ENCODE results near the gene MEGF8. TPM values are rescaled to one million over a fixed set of nuclear protein-coding genes. Genes with fewer than 3 reads are reported as not detected.
A peak's percentile ranks its signal among the peaks of the same experiment; 100 is the strongest.

Gene MEGF8
- total and polyA plus RNA-seq, 12 donors, result 10.2 to 44.6 (median 40.2) TPM

DNA sequence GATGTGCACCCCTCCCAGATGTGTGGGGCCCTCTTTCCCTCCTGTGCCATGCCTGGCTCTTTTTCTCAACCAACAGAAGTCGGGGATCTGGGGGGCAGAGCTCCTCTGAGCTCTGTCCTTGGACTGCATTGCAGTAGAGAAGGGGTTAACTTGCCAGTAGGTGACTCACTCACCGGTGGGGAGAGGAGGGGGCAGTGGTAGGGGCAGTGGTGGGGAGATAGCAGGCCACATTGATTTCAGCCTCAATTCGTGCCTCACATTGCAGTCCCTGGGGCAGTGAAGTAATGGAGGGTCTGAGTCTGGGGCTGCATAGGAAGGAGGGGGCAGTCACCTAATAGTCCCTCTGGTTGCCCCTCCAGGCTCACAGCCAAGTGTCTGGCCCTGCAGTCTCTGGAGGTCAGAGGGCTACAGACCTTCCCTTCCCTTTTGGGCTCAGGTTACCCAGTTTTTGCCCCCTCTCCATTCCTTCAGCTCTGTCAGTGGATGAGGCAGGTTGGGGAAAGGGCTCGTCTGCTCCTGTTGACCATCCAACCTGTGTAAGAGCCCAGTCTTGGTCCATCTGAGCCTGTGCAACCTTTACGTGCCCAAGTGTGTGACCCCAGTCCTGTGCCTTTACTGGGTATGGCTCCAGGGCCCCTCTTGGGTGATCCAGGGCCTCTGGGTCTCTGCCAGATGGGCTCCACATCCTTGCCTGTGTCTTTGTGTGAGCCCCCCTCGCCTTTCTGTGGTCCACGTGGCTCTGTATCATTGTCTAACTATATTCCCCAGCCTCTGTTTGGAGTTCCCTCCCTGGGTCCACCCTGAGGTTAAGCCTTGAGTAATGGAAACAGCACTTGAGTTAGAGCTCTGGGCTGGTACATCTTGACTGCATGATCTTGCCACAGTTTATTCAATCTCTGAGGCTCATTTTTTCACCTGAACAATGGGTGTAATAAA is 43.3 kb upstream of the MEGF8 start:
- peak in 1 of 2 donors; percentile 29 for DNase-seq
- Histone ChIP-seq H3K4me1 (peaks cover 47 to 86% (median 80%) of the 10 kb centered on the region in 9 donors), H3K9me3 (no peaks in the 10 kb centered on the region), H3K27ac (peak overlapping the region; percentile 91 to 99 (median 96)), H3K36me3 (peaks cover 0 to 5% (median 2%) of the 10 kb centered on the region in 9 donors), H3K27me3 (no peaks in the 10 kb centered on the region), H3K4me3 (peak overlapping the region in 8 of 10 donors; percentile 63 to 94 (median 82))
- ATAC-seq, result peak in 1 of 8 donors; percentile 3
- intact Hi-C loops (cut with DNase I), result loop anchor here in 3 of 10 donors (2.0 to 5.0 kb wide), 3 partner anchors 35 to 140 kb away; no protein-coding TSS in a partner anchor
- TF ChIP-seq, protein P1, sequence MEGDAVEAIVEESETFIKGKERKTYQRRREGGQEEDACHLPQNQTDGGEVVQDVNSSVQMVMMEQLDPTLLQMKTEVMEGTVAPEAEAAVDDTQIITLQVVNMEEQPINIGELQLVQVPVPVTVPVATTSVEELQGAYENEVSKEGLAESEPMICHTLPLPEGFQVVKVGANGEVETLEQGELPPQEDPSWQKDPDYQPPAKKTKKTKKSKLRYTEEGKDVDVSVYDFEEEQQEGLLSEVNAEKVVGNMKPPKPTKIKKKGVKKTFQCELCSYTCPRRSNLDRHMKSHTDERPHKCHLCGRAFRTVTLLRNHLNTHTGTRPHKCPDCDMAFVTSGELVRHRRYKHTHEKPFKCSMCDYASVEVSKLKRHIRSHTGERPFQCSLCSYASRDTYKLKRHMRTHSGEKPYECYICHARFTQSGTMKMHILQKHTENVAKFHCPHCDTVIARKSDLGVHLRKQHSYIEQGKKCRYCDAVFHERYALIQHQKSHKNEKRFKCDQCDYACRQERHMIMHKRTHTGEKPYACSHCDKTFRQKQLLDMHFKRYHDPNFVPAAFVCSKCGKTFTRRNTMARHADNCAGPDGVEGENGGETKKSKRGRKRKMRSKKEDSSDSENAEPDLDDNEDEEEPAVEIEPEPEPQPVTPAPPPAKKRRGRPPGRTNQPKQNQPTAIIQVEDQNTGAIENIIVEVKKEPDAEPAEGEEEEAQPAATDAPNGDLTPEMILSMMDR (IDR thresholded peaks at IDR 0.05), result no peak
- WGBS, 2 donors, result 18 to 24% methylated on average over 7 of the region's 7 CpGs

DNA sequence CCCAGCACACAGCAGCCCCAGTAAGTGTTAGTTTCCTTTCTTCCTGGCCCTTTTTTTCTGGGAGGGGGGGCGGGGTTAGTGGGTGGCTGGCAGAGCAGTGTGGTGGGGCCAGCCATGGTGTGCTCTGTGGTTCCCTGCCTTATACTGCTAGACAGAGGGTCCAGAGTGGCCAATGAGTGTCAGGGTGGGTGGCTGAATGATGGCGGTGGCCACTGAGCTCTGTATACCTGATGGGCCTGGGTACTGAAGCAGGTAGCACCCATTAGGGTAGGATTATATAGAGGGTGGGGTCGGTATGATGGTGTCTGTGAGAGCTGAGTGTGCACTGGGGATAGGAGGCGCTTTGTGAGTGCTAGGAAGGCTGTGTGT is 42.6 kb upstream of the MEGF8 start:
- DNase-seq, result no peak
- intact Hi-C loops (cut with DNase I), result loop anchor here in 2 of 10 donors (5.0 kb wide), 2 partner anchors 36 to 139 kb away; no protein-coding TSS in a partner anchor
- Histone ChIP-seq H3K4me3 (peak overlapping the region in 7 of 10 donors; percentile 5 to 76 (median 56)), H3K4me1 (peaks cover 40 to 80% (median 73%) of the 10 kb centered on the region in 9 donors), H3K9me3 (no peaks in the 10 kb centered on the region), H3K27ac (peak overlapping the region; percentile 91 to 99 (median 96)), H3K36me3 (peaks cover 0 to 12% (median 9%) of the 10 kb centered on the region in 9 donors), H3K27me3 (no peaks in the 10 kb centered on the region)
- TF ChIP-seq, protein P1 (IDR thresholded peaks at IDR 0.05), result no peak
- WGBS, 2 donors, result 47 to 55% methylated on average over 4 of the region's 4 CpGs
- ATAC-seq, result no peak

DNA sequence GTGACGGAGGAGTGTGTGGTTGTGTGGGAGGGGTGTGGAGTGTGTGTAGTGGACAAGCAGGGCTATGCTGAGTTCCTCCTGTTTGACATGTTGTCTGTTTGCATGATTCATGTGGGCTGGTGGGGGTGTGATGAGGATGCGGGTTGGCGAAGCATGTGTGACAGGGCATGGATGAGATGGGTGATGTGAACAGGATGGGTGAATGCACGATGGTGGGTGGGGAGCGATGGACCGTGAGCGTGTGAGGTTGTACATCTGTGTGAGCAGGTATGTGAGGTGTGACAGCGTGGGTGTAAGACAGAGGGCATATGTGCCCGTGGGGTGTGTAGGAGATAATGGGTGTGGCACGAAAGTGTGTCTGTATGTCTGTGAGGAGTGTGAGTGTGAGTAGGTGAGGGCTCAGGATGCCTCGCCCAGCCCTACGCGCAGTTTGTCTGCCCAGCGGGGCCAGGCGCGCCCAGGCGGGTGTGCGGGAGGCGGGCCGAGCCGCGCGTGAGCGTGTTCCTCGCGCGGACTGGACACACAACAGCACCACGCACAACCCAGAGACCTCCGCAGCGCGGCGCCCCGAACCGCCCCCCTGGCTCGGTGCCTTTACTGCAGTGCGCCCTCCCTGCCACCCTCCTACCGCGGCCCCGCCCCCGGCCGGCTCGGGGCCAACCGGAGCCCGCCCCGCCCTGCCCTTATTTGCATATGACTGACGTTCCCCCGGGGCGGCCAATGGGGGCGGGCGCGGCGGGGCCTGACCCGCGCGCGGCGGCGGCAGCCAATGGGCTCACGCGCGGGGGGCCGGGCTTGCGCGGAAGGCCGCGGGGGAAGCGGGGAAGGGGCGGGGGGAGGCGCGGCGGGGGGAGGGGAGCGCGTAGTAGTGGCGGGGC is 42.0 kb upstream of the MEGF8 start:
- WGBS, 2 donors, result 2 to 4% methylated on average over 43 to 72 of the region's 74 CpGs
- TF ChIP-seq, protein P1 (IDR thresholded peaks at IDR 0.05), result peak in 1 of 9 donors; percentile 17
- Histone ChIP-seq H3K36me3 (peaks cover 0 to 19% (median 15%) of the 10 kb centered on the region in 9 donors), H3K4me3 (peak overlapping the region in 9 of 10 donors; percentile 34 to 88 (median 60)), H3K9me3 (no peaks in the 10 kb centered on the region), H3K4me1 (peaks cover 33 to 74% (median 67%) of the 10 kb centered on the region in 9 donors), H3K27ac (peak overlapping the region; percentile 91 to 99 (median 98)), H3K27me3 (no peaks in the 10 kb centered on the region)
- intact Hi-C loops (cut with DNase I), result loop anchor here in 2 of 10 donors (5.0 kb wide), 2 partner anchors 36 to 139 kb away; no protein-coding TSS in a partner anchor
- peak; percentile 58 to 74 (median 68) for ATAC-seq
- peak; percentile 96 to 98 for DNase-seq
